GM18909 (cell line): ENCODE results near the gene MOK.

Experiments
- ATAC-seq: cut with Tn5 transposase; IDR thresholded peaks from one replicate; pipeline ENCODE4 v1.9.1; 2021; ENCODE audit warnings: mild to moderate bottlenecking; ENCODE audit not compliant: unreplicated experiment, poor library complexity

Gene MOK

DNA sequence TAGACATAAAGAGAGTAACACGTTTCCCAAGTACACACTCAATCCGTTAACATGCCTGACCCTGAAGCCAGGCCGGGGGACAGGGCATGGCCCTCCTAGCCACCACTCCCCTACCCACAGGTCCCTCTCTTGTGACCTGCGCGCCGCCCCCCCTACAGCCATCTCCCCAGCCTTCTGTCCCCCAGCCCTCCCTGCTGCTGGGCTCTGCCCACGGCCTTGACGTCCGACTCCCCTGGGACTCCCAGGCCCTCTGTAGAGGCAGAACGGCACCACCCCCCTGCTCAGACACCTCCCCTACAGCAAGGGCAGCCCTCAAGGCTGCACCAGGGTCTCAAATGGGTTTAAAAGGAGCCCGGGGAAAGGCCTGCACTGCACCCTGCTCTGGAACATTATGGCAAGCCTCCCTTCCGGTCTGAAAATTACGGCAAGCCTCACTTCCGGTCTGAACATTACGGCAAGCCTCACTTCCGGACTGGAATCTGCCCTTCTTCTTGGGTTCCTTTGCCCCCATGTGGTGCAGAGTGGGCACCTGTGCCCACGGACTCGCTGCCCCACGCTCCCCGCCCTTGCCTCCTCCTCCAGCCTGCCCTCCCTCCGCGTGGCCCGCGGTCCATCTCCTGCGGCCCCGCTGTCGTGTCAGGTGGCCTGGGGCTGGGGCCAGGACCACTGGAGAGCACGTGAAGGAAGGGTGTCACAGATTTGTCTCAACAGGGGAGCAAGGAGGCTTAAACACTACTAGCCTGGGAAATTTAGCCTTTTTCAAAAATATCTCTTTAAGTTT lies 77.6 kb downstream of the MOK start:
- no peak for ATAC-seq

DNA sequence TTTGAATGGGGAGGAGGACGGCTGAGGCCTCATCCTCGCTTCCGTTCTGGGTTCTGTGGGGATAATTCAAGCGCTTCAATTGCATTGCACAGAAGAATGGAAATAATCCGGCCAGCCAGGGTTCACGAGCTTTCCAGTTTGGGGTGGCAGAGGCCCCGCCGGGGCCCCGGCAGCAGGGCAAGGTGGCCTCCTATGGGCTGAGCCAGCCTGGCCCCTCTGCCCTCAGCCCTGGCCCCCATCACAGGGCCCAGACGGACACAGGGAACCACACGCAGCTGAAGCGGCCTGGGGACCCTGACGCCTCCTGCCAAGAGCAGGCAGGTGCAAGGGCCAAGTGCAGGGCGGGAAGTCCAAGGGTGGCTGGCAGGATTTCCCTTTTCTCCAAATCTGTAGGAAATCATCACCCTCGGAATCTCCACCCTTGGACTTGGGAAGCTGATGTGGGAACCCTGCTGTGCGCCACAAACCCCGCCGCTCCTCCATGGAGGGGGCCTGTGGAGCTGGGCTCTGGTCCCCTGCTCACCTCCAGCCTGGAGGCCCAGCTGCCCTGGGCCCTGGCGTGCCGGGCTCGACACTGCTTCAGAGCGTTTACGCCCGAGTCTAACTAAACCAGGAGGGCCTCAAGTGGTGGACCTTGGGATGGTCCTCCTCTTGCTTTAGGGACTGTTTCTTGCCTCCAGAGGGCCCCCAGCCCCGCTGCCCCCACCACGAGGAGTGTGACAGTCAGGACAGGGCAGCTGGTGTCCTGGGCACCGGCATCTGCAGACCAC lies 78.4 kb downstream of the MOK start:
- no peak for ATAC-seq

DNA sequence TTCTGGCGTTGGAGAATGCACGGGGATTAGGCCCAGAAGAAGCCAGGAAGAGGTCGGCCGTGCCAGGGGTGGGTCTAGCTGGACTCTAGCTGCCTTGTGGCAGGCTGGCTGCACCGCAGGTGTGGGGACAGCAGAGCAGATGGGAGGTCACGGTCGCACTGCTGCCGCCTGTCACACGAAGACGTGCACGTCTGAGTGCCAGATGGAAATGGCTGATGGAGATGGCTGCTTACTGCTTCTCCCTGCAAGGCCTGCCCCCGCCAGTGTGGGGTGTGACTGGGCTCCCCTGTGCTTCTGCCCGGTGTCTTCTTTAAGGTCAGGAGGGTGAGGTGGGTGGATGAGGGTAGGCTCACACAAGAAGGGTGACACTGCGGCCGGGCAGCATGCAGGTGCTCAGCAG lies 79.0 kb downstream of the MOK start:
- ATAC-seq, result no peak

DNA sequence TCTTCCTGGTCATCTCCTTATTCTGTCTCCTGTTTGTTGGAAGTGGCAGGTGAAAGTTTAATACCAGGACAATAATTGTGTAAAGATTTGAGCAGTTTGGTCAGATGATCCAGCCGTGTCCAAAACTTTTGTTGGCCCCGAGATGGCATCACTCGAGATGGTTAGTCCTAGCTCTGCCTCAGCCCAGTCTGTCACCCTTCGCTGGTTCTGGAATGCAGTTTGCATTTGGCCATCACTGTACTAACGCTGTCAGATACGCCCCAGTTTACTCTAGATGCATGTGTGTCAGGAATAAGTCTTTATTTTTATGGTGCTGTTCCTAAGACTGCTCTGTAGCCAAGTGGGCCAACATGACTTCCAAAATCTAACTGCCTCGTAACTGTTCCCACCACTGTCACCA lies 79.6 kb downstream of the MOK start:
- ATAC-seq, result no peak

DNA sequence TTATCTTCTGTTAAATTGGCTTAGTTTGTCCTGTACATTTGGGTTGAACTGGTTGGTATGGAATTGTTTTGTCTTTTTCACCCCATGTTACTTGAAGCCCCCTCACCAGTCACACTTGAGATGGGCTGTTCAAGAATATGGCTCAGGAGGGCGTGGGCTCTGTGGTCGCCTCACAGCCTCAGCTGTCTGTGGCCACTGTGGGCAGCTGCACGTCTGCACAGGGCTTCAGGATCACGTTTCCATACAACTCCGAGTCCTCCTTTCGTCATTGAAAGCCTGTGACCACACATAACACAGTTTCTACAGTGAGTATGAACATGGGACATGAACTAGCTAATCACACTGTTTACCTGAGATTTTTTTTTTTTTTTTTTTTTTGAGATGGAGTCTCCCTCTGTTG lies 81.3 kb downstream of the MOK start:
- no peak for ATAC-seq

DNA sequence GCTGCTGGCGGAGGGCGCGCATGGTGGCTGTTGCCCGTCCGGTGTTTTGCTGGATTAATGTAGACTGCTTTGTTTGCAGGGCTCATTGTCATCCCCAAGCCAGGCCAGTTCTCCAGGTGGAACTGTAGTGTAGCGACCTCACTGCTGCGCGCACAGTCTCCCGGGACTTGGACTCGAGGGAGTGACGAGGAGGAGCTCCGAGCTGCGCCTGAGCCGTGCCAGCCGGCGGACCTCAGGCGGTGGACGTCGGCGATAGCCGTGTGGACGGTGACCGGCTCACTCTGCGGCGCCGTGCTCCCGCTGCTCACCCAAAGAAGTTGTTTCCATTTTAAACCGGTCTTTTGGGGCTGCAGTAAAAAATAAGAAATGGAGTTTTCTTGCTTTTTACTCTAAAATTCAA lies 82.2 kb downstream of the MOK start:
- no peak for ATAC-seq

DNA sequence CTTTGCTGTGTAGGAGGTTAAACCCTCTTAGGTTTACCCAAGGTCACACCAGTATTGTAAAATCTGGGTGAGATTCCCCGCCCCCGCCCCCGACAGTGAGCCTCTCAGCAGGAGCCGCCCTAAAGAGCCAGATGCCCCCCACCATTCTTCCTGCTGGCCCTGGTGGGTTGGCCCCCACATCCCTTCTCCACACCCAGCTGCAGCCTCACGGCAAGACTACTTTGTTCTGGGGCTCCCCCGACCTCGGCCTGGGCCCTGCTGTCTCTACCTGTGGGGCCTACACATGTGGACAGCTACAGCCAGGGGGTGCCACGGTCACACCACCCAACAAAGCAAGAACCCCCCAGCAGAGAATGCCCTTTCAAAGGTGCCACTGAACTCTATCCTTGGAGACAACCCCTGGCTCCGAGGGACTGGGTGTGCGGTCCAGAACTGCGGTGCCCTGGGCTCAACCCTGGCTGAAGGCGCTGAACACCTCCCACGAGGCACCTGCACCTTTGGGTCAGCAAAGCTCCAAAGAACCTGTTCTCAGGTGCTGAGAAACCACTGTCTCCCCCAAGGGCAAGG lies 82.9 kb downstream of the MOK start:
- ATAC-seq, result no peak

DNA sequence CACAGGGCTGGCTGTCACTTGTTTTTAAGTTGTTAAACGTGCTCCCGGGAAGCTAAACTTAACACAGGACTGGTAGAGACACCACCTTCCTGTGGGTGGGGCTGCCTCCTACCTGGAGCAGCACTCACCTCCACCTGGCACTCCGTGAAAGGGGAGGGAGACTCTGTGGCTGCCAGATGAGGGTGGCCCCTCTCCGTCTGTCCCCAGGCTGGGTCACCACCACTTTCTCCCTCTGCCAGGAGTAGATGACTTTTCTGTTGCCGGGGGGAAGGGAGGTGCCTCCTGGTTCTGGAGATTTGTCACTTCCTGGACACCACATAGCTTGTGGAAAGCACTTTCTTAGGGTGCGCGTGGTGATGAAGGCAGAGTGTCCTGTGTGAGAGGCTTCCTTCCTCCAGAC lies 83.9 kb downstream of the MOK start:
- ATAC-seq, result no peak

DNA sequence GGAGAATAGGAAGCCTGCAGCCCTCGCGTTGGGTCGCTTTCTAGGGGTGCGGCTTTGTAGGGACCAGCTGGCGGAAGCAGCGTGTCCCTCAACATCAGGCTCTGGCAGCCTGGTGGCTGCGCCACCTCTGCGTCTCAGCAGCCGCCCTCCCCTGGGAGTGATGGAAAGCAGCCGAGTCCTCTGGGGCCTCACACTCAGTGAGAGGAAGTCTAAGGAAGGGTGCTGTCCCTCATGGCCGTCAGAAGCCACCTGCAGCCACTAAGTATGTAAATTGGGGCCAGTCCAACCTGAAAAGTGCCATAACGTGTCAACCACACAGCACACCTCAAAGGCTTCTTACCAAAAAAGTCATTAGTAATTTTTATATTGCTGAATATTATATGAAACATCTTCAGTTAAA lies 84.9 kb downstream of the MOK start:
- ATAC-seq, result peak; percentile 84

DNA sequence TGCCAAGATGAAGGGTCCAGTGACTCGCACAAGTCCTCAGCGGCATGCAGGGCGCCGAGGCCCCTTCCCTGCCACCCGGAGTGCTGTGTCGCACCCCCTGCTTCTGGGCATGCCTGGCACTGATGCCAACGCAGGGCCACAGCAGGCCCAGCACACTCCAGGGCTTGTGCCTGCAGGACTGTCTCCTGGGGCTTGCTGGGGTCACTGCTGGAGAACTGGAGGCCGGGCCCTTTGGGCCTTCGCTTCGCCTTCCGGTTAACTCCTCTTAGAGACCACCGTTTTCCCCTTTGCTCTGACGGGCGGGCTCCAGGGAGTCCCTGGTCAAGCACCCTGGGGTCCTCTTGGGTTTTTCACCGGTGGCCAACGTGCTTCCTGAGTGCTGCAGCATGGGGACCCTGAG lies 85.6 kb downstream of the MOK start:
- no peak for ATAC-seq

DNA sequence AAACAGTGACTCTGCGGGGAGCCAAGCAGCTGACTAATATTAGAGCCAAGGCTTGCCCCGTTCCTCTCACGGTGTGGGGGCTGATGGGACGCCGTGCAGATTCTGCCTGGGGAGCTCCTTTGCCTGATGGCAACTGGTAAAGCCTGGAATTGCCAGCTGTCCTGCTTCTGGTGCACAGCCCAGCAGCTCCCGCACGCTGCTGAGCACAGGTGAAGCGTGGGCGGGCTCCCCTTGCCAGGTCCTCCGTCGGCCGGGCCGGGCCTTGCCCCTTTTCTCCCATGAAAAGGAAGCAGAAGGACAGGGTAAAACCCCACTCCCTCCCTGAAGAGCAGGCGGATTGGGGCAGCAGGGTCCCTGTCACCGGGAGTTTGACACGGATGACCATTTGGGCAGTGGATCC lies 86.3 kb downstream of the MOK start:
- ATAC-seq, result no peak

DNA sequence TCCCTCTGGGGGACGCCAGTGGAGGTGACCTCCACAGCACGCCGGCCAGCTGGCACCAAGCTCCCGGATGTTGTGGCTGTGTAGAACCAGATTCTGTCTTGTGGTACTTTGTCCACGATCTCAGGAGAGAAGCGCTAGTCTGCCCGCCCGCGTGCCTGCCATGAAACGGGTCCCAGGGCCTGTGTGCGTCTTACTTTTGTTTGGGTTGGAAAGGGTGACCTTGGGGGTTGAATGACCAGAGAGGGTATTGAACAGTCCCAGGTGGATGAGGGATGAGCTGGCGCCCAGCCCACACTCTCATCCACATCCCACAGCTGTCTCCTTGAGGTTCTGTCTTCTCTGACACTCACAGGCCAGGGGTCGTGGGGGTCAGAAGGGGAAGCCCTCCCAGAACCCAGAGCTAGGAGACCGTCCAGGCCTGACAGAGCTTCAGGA lies 87.0 kb downstream of the MOK start:
- ATAC-seq, result no peak

DNA sequence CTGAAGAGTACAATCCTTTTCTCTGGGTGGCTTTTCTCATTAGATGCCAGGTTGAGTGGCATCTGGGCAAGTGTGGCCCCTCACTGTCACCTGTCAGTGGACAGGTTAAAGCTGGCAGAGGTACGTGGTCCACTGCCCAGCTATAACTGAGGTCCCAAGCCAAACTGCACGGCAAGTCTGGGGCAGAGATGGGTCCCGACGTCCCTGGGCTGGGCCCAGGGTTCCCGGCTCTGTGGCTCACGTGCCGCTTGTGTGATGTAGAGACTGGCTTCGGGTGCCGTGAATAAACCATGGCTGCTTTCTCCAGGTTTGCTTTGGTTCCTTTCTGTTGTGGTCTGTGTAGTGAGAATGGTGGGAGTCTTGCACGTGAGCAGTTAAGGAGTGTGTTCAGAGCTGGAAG lies 87.6 kb downstream of the MOK start:
- no peak for ATAC-seq

DNA sequence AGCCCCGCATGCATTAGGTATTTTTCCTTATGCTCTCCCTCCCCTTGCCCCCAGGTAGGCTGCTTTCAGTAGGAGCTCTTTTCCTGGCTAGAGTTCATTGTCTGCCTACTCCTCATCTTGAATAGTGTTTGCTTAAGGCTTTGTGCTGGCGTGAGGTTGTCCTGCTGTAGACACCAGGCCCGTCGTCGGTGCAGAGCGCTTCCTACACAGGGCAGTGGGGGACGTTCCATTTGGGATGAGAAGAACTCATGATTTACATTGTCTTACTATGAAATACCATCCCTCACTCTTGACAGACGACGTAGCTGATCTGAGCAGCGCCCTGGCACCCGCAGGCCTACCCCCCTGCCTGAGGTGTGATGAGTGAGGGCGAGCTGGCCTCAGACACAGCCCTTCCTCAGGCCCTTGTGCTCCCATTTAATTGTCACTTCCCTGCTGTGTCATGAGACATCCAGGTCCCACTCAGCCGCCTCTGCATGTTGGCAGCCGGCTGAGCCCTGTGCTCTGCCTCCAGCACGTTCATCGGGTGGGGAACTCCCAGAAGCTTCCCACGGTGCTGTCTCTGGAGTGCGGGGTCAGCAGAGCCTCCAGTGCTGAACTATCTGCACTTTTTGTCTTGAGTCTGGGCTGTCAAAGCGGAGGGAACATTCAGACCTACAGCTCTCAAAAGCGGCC lies 89.3 kb downstream of the MOK start:
- no peak for ATAC-seq

DNA sequence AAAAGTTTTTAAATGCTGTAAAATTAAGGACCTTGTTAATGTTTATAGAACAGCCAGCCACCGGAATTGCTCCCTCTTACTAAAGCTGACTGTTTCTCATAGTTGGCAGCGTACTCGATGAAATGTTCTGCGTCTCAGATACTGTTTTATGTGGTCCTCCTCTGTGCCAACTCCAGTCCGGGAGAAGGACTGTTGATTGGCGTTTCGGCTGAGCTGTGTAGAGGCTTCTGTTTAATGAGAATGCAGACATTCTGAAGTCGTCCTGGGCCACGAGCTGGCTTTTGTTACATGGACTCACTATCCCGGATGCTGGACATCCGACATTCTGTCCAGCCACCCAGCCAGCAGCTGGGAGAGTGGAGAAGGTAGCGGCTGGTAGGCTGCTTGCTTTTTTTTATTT lies 89.9 kb downstream of the MOK start:
- no peak for ATAC-seq

DNA sequence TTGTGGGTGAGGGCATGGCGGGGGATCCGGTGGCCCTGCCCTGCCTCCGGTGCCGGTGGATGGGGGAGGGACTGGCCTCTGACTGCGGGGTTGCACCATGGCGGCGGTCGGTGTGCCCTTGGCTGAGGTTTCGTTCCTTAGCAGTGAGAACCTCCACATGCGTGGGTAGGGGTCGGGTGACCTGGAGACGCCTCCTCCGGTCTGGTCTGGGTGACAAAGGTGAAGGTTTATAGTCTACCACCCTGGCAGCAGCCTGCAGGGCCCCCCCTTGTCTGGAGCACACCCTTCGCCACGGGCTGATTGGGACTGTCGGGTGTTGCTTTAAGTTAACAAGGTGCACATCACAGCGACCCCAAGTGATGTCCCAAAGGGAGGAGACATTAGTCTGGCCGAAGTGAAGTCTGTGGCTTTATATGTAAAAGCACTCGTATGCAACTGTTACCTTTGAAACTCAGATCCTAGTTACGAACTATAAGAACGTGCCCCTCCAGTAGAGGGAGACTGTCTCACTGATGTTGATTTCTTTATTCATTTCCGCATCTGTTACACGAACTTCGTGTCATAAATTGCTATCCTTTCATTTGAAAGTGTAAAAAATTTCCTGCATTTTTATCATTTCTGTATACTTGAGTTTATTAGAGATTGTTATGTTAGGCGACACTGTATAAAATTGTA lies 90.8 kb downstream of the MOK start:
- ATAC-seq, result no peak

DNA sequence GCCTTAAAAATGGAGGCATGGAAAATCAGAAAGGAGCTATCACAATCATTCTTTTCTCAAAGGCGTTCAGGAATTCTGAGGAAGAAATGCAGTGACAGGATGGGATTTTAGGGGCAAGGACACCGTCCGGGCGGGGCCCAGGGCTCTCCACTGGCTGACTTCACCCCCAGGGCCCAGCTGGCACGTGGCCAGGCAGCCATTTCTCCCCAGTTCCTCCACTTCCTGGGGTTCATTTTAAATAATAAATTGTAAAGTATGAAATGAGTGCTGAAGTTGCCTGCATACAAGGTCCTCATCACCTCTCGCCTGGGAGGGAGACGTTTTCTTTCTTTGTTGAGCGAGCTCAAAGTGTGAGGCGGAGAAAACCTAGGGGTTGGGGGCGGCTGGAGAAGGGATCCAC lies 91.5 kb downstream of the MOK start:
- ATAC-seq, result no peak

DNA sequence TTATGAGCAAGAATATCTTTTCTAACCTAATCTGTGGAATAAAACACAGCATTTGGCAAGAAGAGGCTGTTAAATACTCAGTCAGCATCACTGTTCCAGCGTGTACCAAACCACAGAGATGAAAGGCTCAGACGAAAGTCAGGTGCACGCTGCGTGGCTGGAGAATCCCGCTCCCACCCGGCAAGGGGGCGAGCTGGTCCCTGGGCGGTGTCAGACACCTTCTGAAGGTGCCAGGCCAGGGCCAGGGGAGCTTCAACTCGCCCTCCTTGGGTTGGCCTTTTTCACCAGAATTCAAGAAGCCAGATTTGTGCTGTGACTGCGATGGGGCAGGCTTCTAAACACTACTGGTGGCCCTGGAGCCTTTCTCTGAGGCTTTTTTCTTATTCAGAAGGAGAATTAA lies 92.1 kb downstream of the MOK start:
- ATAC-seq, result no peak

DNA sequence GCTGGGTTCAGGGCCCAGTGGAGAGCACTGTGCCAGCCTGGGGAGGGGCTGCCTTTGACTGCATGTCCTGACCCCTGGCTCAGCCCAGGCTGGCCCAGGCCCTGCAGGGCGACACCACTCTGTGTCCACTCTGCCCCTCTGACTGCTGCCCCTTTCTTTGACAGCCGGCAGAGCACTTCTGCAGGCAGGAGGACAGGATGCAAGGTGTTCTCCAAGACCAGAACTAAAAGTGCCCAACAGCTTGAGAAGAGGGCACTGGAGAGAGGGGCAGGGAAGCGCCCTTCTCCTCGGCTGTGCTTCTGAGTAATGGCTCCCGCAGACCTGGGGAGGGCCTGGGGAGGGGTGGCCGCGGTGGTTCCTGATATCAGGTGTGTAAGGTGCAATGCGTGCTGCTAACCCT lies 92.6 kb downstream of the MOK start:
- no peak for ATAC-seq

DNA sequence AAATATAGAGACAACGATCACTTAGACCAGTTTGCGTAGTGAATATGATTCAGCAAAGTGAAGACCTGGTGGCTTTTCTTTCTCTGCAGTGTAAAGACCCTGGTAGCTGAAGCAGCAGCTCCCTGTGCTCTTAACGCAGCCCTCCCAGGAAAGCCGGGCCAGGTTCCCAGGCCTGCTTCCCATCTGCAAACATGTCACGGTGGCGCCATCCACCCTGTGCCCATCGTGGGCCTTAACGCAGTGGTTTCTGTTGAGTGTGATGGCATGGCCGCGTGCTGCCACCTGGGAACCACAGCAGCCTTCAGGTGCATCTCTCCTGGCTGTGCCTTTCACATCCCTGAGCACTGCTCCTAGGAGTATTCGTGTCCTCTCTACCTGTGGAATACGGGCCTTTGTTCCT lies 93.7 kb downstream of the MOK start:
- ATAC-seq, result no peak
